NOMO-1 treated with DMSO at 0.1 percent for 48 hours (cell line): Measurements from ENCODE around the gene CPSF7.
A peak's percentile ranks its signal among the peaks of the same experiment; 100 is the strongest.
"Not testable (repeated sequence)": the region's sequence is repeated elsewhere in the genome, so short reads cannot be mapped to it uniquely, and the experiment has no call there.

Source experiments
- DNase-seq: peaks from one replicate; lab custom pipeline; 2025; ENCODE audit not compliant: unreplicated experiment; lab: John Stamatoyannopoulos, UW

CPSF7 gene

GRCh38 chr11:61439615-61440014, 9.8 kb upstream of the CPSF7 start:
- DNase-seq = no peak

- no peak for DNase-seq
Measured at GRCh38 chr11:61437496-61437895, 7.7 kb upstream of the CPSF7 start.

- not testable (repeated sequence) for DNase-seq
Measured at GRCh38 chr11:61430839-61431238, 1.1 kb upstream of the CPSF7 start.

GRCh38 chr11:61429346-61429690, 457 bp downstream of the CPSF7 start:
- DNase-seq = peak; percentile 39

GRCh38 chr11:61425367-61426131, 4.2 kb downstream of the CPSF7 start:
- DNase-seq = no peak

- no peak for DNase-seq
Measured at GRCh38 chr11:61422226-61422625, 7.5 kb downstream of the CPSF7 start.

GRCh38 chr11:61418136-61418535, 11.6 kb downstream of the CPSF7 start:
- no peak for DNase-seq

GRCh38 chr11:61417670-61418069, 12.1 kb downstream of the CPSF7 start:
- DNase-seq = peak; percentile 91

- no peak for DNase-seq
Measured at GRCh38 chr11:61416941-61417340, 12.8 kb downstream of the CPSF7 start.

GRCh38 chr11:61415381-61415780, 14.4 kb downstream of the CPSF7 start:
- no peak for DNase-seq

- no peak for DNase-seq
Measured at GRCh38 chr11:61414547-61414946, 15.2 kb downstream of the CPSF7 start.

- DNase-seq = no peak
Measured at GRCh38 chr11:61413496-61413895, 16.3 kb downstream of the CPSF7 start.

- DNase-seq = no peak
Measured at GRCh38 chr11:61411589-61411988, 18.2 kb downstream of the CPSF7 start.

GRCh38 chr11:61406991-61407728, 22.6 kb downstream of the CPSF7 start:
- no peak for DNase-seq

GRCh38 chr11:61406067-61406466, 23.7 kb downstream of the CPSF7 start:
- DNase-seq = no peak

- no peak for DNase-seq
Measured at GRCh38 chr11:61404641-61405040, 25.1 kb downstream of the CPSF7 start.

GRCh38 chr11:61404103-61404502, 25.7 kb downstream of the CPSF7 start:
- no peak for DNase-seq

GRCh38 chr11:61403658-61404057, 26.1 kb downstream of the CPSF7 start:
- DNase-seq = no peak

GRCh38 chr11:61401573-61401972, 28.2 kb downstream of the CPSF7 start:
- DNase-seq = no peak

- no peak for DNase-seq
Measured at GRCh38 chr11:61401173-61401572, 28.6 kb downstream of the CPSF7 start.

- peak; percentile 19 for DNase-seq
Measured at GRCh38 chr11:61392981-61393595, 36.7 kb downstream of the CPSF7 start.

GRCh38 chr11:61390161-61390560, 39.6 kb downstream of the CPSF7 start:
- no peak for DNase-seq
